NCI-H1930 (cell line): ENCODE results near the gene EFCC1.
"Not testable (repeated sequence)": the region's sequence is repeated elsewhere in the genome, so short reads cannot be mapped to it uniquely, and the experiment has no call there.

Source experiments
- DNase-seq, 2 experiments: peaks; one replicate each; lab custom pipeline; 2025; lab: John Stamatoyannopoulos, UW

EFCC1 gene

DNA sequence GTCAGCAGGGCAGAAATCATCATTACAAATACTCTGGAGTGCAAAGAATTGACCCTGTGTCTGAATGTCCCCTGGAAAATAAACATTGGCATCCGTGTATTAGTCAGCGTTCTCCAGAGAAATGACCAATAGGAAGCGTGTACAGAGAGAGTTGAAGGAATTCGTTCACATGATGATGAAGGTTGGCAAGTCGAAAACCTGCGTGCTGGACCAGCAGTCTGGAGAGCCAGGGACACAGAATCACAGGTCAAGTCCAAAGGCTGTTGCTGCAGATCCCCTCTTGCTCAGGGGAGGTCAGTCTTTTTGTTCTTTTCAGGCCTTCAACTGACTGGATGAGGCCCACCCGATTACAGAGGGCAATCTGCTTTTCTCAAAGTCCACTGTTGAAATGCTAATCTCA lies 76.1 kb downstream of the EFCC1 start:
- DNase-seq, result no peak

DNA sequence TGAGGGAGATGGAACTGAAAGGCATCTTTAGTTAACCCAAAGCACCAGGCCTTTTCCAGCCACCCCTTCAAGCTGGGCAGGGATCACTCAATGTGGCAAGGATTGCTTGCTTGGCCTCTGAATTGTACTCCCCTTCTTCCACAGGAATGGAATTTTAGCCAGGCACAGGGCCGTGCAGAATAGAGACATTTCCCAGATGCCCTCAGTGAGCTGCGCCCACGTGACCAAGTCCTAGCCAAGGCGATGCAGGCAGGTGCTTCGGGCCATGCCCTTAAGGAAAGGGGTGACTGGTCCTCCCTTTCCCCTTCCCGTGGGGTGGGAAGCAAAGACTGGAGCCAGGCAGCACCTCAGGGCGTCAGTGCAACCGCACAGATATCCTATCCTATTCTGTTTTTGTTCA lies 77.4 kb downstream of the EFCC1 start:
- no peak for DNase-seq

DNA sequence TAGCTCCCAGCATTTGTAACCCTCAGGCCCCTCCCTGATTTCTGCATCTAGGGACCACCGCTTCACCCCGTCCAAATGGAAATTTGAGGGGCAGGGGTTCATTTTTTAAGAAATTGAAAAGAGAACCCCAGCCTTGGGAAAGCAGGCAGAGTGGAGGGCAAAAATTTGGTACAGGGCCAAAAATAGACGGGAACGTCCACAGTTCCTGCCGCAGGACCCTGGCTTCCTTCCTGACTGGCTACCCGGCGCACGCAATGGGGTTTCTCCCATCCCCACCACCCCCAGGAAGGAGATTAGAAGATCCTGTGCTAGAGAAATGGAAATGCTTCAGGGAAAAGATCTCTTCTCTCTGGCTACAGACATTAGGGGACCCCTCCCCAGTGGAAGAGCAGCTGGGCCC lies 80.4 kb downstream of the EFCC1 start:
- no peak for DNase-seq

DNA sequence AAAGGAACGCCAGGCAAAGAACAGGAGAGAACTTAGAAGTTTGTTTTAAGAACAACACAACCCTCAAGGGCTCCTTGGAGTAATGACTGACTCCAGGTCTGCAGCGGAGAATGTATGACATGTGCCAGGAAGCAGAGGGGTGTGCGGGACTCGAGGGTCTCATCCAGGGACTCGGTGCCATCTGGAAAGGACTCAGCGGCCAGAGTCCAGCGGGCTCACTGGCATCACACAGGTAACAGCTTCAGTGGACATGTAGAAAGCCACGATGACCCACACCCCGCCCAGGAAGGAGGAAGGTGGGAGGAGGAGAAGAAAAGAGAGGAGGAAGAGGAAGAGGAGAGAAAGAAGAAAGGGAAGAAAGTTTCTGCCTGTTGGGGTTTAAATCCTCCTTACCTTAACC lies 80.9 kb downstream of the EFCC1 start:
- no peak for DNase-seq

DNA sequence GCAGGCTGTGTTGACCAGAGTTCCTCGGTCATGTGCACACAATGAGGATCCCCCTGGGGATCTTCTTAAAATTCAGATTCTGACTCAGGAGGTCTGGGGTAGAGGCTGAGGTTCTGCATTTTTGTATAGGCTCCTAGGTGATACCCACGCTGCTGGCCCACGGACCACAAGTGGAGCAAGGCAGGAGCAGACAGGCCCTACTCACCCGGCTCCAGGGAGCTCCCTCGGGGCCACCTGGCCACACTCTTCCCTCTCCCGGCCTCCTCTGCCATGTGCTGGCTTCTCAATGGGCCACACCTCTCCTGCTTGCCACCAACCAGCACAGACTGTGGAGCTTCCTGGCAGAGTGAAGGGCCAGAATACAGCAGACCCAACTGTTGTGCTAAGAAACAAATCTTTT lies 83.4 kb downstream of the EFCC1 start:
- DNase-seq, result no peak

DNA sequence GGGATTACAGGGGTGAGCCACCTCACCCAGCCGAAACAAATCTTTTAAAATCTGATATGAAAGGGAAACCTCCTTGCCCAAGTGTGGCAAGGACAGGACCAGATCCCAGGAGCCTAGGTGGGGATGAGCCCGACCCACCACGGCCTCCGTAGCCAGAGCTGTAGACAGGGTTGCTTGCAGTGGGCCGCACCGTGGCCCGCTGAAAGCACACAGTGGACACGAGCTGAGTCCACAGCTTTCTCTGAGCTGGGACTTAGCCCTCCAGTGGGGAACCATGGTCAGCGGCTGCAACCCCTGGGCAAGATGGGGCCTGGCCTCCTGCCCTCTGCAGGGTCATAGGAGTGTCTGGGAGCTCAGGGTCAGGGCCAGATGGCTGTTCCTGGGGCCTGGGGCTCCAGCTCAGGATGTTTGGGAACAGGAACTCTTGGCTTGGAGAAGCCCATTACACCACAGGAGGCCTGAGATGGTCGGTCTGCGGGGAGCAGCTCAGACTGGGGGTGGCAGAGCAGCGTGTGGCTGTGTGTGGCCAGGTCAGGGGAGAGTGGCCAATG lies 84.1 kb downstream of the EFCC1 start:
- DNase-seq, result no peak

DNA sequence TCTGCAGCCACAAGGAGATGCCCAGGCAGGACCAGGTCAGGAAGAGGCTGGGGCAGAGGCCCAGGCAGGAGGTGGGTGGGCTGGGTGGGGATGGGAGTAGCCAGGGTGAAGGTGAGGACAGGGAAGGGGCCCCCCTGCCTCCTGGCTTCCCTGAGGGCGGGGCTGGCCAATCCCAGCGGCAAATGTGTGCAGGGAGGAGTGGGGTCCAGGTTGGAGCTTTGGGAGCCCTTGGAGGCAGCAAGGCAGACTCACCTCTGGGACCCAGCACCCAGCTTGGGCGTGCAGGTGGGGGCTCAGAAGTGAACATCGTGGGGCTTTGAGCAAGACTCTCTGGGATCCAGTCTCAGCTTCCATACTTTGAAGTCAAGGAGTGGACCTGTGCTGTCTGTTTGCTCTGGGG lies 84.7 kb downstream of the EFCC1 start:
- DNase-seq, result no peak

DNA sequence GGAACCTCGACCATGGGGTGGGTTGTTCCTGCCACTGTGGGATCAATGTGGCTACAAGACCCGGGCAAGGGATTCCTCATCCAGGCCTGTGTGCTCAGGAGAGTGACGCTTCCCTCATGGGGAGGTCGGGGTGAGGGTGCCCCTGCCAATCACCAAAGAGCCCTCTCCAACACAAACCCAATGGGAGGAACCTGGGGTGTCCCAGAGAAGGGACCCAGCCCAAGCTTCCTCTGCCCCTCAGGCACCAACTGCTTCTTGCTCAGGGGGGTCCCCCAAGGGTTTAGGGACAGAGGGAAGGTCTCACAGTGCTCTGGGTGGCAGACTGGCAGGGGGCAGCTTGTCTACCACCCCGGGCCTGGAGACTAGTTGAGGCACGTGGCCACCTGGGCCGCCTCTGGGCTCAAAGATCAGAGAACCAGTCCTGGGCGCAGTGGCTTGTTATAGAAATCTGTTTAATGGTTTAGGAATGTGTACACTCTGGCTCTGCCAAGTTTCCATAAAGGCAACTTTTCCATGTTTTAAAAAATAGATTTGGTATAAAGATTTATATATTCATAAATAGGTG lies 86.1 kb downstream of the EFCC1 start:
- no peak for DNase-seq

DNA sequence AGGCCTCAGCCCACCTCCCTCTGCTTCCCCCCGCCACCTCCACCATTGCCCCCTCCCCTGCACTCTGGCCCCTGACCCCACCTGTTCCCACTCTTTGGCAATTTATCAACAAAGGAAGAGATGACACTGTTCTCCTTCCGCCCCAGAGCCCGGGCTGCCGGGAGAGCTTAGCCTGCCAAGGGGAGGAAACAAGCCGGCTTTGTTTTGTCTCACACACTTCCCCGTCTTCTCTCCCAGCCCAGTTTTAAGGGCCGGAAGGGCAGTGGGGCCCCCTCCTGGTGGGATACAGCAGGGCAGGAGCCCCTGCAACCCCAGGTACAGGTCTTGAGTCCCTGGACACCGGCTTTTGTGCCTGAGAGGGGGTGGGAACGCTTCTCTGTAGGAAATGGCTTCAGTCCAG lies 86.8 kb downstream of the EFCC1 start:
- not testable (repeated sequence) for DNase-seq

DNA sequence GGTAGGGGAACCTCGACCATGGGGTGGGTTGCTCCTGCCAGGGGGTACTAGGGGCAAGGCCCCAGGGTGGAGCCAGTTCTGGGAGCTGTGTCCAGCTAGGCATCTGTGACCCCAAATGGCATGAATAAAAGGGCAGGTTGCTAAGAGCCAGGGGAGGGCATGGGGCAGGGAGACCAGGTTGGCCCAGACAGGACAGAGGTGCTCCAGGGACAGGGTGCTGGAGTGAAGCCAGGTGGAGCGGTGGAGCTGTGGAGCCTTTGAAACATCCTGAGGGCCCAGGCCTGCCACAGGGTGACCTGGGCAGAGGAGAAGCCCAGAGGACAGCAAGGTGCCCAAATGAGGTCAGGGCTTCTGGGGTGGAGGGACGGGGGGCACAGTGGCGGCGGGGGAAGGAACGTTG lies 87.2 kb downstream of the EFCC1 start:
- not testable (repeated sequence) for DNase-seq
